Upper lobe of left lung (tissue), 6 donors: ENCODE data around the gene GNGT1. TPM values are rescaled to one million over a fixed set of nuclear protein-coding genes. Genes with fewer than 3 reads are reported as not detected.
"Not testable (repeated sequence)": the region's sequence is repeated elsewhere in the genome, so short reads cannot be mapped to it uniquely, and the experiment has no call there.

Experiments
- ATAC-seq, 2 donors: fragments of 200-7000 bp; cut with Tn5 transposase; one replicate each; pipeline ENCODE4 v1.9.1; 2022; ENCODE audit warnings: mild to moderate bottlenecking in 2 of 2, moderate library complexity in 2 of 2; ENCODE audit not compliant: low FRiP score in 2 of 2
- DNase-seq, 2 donors: peaks; one replicate each; pipeline ENCODE4 v3.0.0-alpha.2; 2019 to 2020
- H3K27ac ChIP-seq, 4 donors: fragments of 200-600 bp; sonication (generic); one replicate each; pipeline ENCODE4 v1.5.1; 2016 to 2019
- H3K27me3 ChIP-seq, 4 donors: fragments of 200-600 bp; sonication (generic); one replicate each; pipeline ENCODE4 v1.5.1; 2017 to 2019
- H3K36me3 ChIP-seq, 4 donors: fragments of 200-600 bp; sonication (generic); one replicate each; pipeline ENCODE4 v1.5.1; 2016 to 2019
- H3K4me1 ChIP-seq, 4 donors: fragments of 200-600 bp; sonication (generic); one replicate each; pipeline ENCODE4 v1.5.1; 2018 to 2019
- H3K4me3 ChIP-seq, 4 donors: fragments of 200-600 bp; sonication (generic); one replicate each; pipeline ENCODE4 v1.5.1; 2017 to 2019; ENCODE audit warnings: mild to moderate bottlenecking in 2 of 4, moderate library complexity in 1 of 4
- H3K9me3 ChIP-seq, 4 donors: fragments of 200-600 bp; sonication (generic); one replicate each; pipeline ENCODE4 v1.5.1; 2018 to 2019
- CTCF ChIP-seq, 6 experiments: fragments of 450-650 bp in 4 of 6; fragments of 200-600 bp in 2 of 6; sonication (generic) in 2 of 6; IDR thresholded peaks; one replicate each; pipeline ENCODE4 v1.5.1; 2016 to 2019; ENCODE audit warnings: antibody characterized with exemption in 6 of 6
- EP300 ChIP-seq, 4 donors: sonication (generic); formaldehyde crosslinking; IDR thresholded peaks; one replicate each; pipeline ENCODE4 v1.5.1; 2017; ENCODE audit warnings: antibody characterized with exemption in 4 of 4, control low read depth in 2 of 4
- POLR2A ChIP-seq, 4 donors: fragments of 450-650 bp; IDR thresholded peaks; one replicate each; pipeline ENCODE4 v1.5.1; 2016 to 2017; ENCODE audit warnings: antibody characterized with exemption in 4 of 4, mild to moderate bottlenecking in 2 of 4
- POLR2AphosphoS5 ChIP-seq, 2 donors: sonication (generic); formaldehyde crosslinking; IDR thresholded peaks; one replicate each; pipeline ENCODE4 v1.5.1; 2017; ENCODE audit warnings: antibody characterized with exemption in 2 of 2
- WGBS, 2 donors: methylation state at CpG; one replicate each; pipeline ENCODE4 v1.1.5; 2017 to 2018; 5-methylcytosine and 5-hydroxymethylcytosine counted together
- total RNA-seq, 6 donors: library from RNA; depleted of rRNA in 4 of 6; stranded (reverse); fragments of >200 nt in 4 of 6; gene quantifications; one replicate each; pipeline versions ENCODE4 v1.1.0 to v1.2.1, GENCODE V29; 2016 to 2021
- donor health status: DM: no; HTN: no; CAD: no; lungs with moderate emphysema.
- donor health status: DM: no; HTN: yes; CAD: no; lungs with severe emphysema.

GNGT1 gene
- total RNA-seq, 6 donors from 2014 or later, result not detected

GRCh38 chr7:93913197-93913596 lies 6.8 kb downstream of the GNGT1 start:
- ATAC-seq, result no peak
- no peak overlapping the region for H3K4me3 ChIP-seq

GRCh38 chr7:93914581-93915066 lies 8.3 kb downstream of the GNGT1 start:
- peak in 1 of 2 donors; percentile 29 for ATAC-seq
- Histone ChIP-seq H3K27ac (peak overlapping the region in 2 of 4 donors; percentile 40 to 58), H3K4me3 (no peak overlapping the region)

More at GRCh38 chr7:93913197-93913596, 6.8 kb downstream of the GNGT1 start:
- H3K36me3 ChIP-seq, result no peaks in the 10 kb centered on the region
- no peaks in the 10 kb centered on the region for H3K27me3 ChIP-seq
- H3K27ac ChIP-seq, result no peak overlapping the region
- no peak for TF ChIP-seq EP300 (IDR thresholded peaks at IDR 0.05)
- TF ChIP-seq POLR2A (IDR thresholded peaks at IDR 0.05), result no peak
- TF ChIP-seq CTCF (IDR thresholded peaks at IDR 0.05), result no peak
- TF ChIP-seq POLR2AphosphoS5 (IDR thresholded peaks at IDR 0.05), result no peak
- peaks cover 0 to 9% (median 5%) of the 10 kb centered on the region in 4 donors for H3K4me1 ChIP-seq
- DNase-seq, result no peak
- H3K9me3 ChIP-seq, result no peaks in the 10 kb centered on the region

DNA sequence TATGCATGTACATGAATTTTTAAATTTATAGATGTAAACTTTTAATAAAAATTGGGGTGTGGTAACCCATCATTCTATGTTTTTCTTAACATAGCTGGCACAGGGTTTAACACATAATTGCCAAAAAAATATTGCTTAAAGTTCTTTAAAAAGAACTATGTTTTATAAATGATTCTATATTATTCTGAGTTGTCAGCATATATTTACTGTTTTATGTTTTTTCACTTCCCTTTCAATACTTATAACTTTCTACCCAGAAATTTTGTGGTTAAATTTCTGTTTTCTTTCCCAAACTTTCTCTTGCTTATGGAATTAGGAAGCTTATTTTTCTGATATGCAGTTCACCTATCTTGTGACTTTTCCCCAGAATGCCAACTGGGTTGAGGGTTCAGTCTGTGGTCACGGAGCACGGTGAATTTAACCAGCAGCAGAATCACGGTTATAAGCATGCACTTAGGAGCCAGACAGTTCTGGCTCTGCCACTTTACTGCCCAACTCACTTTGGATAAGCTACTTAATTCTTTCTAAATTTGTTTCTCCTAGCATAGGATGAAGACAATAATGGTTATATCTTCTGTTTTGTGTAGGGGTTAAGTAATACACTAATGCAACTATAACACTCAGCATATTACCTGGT lies 9.0 kb downstream of the GNGT1 start:
- ATAC-seq, H3K9me3 ChIP-seq, H3K27ac ChIP-seq, H3K4me1 ChIP-seq, DNase-seq, H3K4me3 ChIP-seq, H3K27me3 ChIP-seq, H3K36me3 ChIP-seq: not testable (repeated sequence)
- WGBS, 2 donors, result 75 to 84% methylated on average over 3 of the region's 3 CpGs

More at GRCh38 chr7:93914581-93915066, 8.3 kb downstream of the GNGT1 start:
- H3K36me3 ChIP-seq, result no peaks in the 10 kb centered on the region
- H3K27me3 ChIP-seq, result no peaks in the 10 kb centered on the region
- no peak for TF ChIP-seq EP300 (IDR thresholded peaks at IDR 0.05)
- no peak for TF ChIP-seq POLR2A (IDR thresholded peaks at IDR 0.05)
- TF ChIP-seq CTCF (IDR thresholded peaks at IDR 0.05), result no peak
- TF ChIP-seq POLR2AphosphoS5 (IDR thresholded peaks at IDR 0.05), result no peak
- H3K4me1 ChIP-seq, result peaks cover 0 to 9% (median 5%) of the 10 kb centered on the region in 4 donors
- 46 to 54% methylated on average over 7 of the region's 7 CpGs for WGBS, 2 donors
- no peak for DNase-seq
- no peaks in the 10 kb centered on the region for H3K9me3 ChIP-seq

- not testable (repeated sequence) for H3K27ac ChIP-seq, ATAC-seq, H3K4me1 ChIP-seq, H3K27me3 ChIP-seq, H3K4me3 ChIP-seq, H3K9me3 ChIP-seq, H3K36me3 ChIP-seq, DNase-seq
Observed at GRCh38 chr7:93915888-93916287, 9.5 kb downstream of the GNGT1 start.

DNA sequence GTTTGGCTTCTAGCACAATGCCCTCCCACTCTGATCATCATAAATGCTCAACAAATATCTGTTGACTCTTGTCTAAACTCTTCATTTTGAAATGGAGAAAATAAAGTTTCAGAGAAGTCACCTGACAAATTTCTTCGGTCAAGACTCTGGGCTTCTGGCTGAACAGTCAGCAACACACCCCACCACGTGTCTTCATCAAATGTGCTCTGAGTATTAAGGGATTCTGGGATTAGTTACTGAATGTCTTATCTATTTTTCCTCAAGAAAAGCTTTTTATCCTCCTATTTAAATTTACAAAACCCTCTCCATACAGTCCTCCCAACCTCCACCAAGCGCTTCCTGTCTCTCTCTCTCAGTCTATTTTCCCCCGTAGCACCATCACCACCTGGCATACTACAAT lies 9.9 kb downstream of the GNGT1 start:
- H3K4me1 ChIP-seq, ATAC-seq, H3K9me3 ChIP-seq, H3K27me3 ChIP-seq, H3K4me3 ChIP-seq, H3K27ac ChIP-seq, DNase-seq, H3K36me3 ChIP-seq: not testable (repeated sequence)
- WGBS, 2 donors, result 76 to 84% methylated on average over 4 of the region's 4 CpGs

DNA sequence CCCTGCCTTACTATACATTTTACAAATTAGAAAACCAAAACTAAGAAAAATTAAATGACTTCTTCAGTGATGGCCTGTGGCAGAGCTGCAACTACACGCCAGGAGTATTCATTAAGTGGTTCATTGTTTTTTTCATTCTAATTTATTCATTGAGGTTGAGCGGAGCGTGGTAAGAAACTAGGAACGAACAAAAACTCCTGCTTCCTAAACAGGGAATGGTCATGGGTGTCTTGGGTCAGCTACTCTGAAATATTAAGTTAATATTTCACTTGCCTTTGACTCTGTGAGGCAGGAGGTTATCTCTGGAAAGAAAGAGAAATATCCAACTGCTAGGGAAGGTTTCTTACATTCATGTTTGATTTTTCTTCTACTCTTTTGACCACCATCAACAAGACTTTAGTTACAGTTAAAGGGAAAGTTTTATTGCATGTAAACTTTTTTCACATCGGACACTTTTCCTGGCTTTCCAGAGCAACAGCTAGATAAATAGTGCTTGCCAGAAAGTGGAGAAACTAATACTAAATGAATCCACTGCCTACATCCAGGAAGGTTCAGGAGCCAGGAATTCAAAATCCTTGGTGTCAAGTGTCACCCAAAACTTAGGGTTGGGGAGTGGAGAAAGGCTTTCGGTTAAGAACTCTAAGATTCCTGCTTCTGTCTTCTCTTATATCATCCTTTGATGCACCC lies 14.3 kb downstream of the GNGT1 start:
- ATAC-seq (no peak), DNase-seq (no peak)
- Histone ChIP-seq H3K4me1 (peaks cover 3 to 8% (median 5%) of the 10 kb centered on the region in 4 donors), H3K9me3 (no peaks in the 10 kb centered on the region), H3K36me3 (no peaks in the 10 kb centered on the region), H3K27ac (peak overlapping the region; percentile 8 to 88 (median 82)), H3K27me3 (peaks cover 0 to 5% (median 0%) of the 10 kb centered on the region in 4 donors), H3K4me3 (peak overlapping the region in 2 of 4 donors; percentile 58)
- 68 to 77% methylated on average over 6 of the region's 6 CpGs for WGBS, 2 donors
- TF ChIP-seq POLR2AphosphoS5 (IDR thresholded peaks at IDR 0.05) (no peak), EP300 (IDR thresholded peaks at IDR 0.05) (no peak), CTCF (IDR thresholded peaks at IDR 0.05) (no peak), POLR2A (IDR thresholded peaks at IDR 0.05) (no peak)
